GM12801 (cell line): ENCODE measurements around the gene FBXL17.

Experiments used
- TF ChIP-seq, protein P1 (sequence below): IDR thresholded peaks from one replicate; pipeline ENCODE4 v1.5.1; 2011; ENCODE audit warnings: control low read depth; ENCODE audit not compliant: insufficient read length; ENCODE audit errors: extremely low read depth

The FBXL17 gene

DNA sequence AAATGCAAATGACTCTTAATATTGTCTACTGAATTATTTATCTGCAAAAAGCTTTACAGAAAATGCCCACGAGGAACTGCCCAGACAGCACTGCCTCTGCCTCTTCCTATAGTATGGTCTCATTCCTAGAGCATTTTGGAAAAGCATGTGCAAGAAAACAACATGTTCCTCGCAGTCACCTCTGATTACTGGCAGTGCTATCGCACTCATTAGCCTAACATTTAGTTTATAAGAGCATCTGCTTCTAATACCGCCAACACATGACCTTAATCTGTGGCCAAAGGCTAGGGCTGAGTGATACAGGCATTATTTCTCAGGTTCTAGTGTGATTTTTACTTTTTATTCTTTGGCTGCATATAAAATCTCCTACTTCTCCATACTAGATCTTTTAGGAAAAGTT, 259.2 kb downstream of the FBXL17 start:
- TF ChIP-seq, protein P1, sequence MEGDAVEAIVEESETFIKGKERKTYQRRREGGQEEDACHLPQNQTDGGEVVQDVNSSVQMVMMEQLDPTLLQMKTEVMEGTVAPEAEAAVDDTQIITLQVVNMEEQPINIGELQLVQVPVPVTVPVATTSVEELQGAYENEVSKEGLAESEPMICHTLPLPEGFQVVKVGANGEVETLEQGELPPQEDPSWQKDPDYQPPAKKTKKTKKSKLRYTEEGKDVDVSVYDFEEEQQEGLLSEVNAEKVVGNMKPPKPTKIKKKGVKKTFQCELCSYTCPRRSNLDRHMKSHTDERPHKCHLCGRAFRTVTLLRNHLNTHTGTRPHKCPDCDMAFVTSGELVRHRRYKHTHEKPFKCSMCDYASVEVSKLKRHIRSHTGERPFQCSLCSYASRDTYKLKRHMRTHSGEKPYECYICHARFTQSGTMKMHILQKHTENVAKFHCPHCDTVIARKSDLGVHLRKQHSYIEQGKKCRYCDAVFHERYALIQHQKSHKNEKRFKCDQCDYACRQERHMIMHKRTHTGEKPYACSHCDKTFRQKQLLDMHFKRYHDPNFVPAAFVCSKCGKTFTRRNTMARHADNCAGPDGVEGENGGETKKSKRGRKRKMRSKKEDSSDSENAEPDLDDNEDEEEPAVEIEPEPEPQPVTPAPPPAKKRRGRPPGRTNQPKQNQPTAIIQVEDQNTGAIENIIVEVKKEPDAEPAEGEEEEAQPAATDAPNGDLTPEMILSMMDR: no peak

DNA sequence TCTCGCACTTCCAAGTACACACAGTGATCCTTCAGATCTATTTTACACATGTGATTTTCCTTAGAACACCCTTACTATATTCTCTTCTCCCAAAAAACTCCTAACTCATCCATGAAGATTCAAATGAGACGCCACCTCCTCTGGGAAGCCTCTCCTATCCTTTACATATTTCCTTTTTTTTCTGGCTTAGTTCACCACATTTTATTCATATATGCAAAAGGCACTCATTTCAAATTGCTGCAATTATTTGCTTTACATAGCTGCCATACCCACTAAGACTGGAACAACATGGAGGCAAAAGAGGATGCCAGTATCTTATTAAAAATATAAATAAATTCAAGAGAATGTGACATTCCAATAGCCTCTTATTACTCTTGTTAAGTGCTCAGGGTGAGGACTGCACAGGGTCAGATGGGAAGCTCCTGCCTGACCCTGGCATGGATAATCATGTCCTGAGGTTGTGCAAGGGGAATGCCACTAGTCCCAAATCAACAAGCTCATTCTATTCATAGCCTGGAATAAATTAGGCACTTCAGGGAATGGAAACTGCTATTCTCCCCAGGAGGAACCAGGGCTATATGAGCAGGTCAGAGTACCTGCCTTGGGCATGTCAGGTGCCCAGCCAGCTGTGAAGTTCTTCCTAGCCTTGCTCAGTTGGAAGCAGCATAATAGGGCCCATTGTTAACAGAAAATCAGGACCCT, 262.9 kb downstream of the FBXL17 start:
- TF ChIP-seq, protein P1: no peak

DNA sequence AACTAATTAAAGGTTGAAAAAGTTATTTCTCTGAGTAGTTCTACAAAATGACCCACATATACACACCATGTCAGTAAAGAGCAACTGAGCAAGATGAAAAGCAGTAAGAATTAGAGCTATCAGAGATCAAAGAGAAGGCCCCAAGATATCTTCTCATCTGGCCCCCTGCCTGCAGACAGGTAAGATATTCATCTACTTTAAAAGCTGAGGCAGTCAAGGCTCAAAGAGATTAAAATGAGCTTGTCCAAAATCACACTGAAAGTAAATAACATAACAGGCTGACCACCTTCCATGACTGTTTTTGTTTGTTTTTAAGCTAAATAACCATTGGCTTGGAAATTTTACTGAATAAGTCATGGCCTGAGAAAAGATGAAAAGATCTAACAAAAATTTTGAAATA, 266.2 kb downstream of the FBXL17 start:
- TF ChIP-seq, protein P1: no peak

DNA sequence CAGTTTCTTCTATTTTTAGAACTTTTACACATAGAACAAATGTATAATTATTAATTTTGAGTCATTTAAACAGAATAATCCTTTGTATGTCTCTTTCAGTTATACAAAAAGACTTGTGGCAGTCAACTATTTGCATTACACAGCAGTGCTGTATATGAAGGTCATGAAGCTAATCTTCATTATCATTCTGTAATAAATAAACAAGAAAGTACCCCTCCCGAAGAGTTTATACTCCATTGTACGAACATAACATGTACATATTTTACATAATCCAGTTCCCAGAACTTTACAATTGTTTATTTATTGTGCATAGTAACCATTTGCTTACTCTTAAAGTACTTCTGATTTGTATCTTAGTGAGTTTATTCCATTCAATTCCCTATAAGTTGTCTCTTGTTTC, 267.9 kb downstream of the FBXL17 start:
- TF ChIP-seq, protein P1: no peak

DNA sequence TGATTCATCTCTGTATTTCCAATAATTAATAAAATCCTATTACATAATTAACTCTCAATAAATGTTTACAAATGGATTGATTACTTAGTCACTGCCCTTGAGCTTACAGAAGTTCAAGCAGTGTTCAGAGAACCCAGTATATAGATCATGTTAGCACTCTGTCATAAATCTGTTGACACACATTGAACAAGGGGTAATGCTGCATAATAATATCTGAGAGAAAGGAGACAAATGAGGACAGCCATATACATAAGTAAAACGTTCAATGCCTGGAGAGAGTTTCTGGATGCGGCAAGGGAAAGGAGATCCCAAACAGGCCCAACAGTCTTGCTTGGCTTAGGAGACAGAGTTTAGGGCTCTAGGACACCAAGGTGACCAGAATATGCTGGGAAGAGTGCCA, 270.2 kb downstream of the FBXL17 start:
- TF ChIP-seq, protein P1: no peak

DNA sequence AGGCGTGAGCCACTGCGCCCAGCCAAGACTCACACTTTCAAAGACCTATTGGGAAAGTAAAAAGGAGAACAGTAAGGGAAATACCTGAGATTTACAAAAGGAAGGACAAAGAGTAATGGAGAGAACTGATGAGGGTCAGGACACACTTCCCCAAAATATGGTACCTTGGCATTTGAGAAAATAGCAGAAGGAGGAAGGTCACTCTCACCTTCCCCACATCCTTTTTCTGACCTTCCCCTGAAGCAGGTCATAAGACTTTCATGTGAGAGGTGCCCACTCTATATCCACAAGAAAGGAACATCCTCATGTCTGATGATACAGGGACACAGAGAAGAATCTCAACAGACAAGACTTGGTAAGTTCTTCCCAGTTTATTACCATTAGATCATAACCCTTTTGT, 272.8 kb downstream of the FBXL17 start:
- TF ChIP-seq, protein P1: no peak

DNA sequence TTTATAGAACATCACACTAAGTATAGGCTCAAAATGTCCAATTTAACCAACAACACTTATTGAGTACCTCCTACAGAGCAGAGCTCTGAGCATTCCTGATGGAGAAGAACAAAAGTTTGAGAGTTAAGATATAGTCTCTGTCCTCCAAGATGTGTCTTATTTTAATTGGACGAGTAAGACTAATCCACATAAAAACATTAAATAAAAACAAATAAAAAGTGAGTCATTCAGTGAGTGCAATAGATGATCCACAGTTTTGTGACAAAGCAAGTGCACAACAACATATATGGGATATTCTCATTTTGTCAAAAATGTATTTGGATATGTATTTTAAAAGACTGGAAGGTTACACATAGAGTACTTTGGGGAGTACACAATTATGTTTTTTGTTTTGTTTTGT, 277.4 kb downstream of the FBXL17 start:
- TF ChIP-seq, protein P1: no peak
